AG09309 (cell line): ENCODE measurements around the gene HSBP1L1.

Source experiments
- DNase-seq: peaks from one replicate; pipeline ENCODE4 v3.0.0-alpha.2; 2010; ENCODE audit warnings: low read depth
- H3K4me3 ChIP-seq: 2 replicates; pipeline ENCODE4 v1.5.1; 2011; ENCODE audit warnings: mild to moderate bottlenecking, low read depth, low read length, moderate library complexity; ENCODE audit not compliant: control insufficient read depth
- CTCF ChIP-seq: IDR thresholded peaks from 2 replicates; pipeline ENCODE4 v1.5.1; 2011; ENCODE audit warnings: mild to moderate bottlenecking, low read depth, low read length, inconsistent platforms; ENCODE audit not compliant: insufficient read depth, control insufficient read depth; ENCODE audit errors: missing control alignments

The HSBP1L1 gene

GRCh38 chr18:79944746-79945117 is 19.7 kb upstream of the HSBP1L1 start:
- TF ChIP-seq CTCF, result no peak
- no peak for DNase-seq
- no peak overlapping the region for H3K4me3 ChIP-seq

- DNase-seq, result no peak
- no peak overlapping the region for H3K4me3 ChIP-seq
- no peak for TF ChIP-seq CTCF
Measured at GRCh38 chr18:79945118-79946042, 19.1 kb upstream of the HSBP1L1 start.

- H3K4me3 ChIP-seq, result no peak overlapping the region
- no peak for TF ChIP-seq CTCF
- DNase-seq, result no peak
Measured at GRCh38 chr18:79947054-79947755, 17.2 kb upstream of the HSBP1L1 start.

GRCh38 chr18:79947881-79948610 is 16.4 kb upstream of the HSBP1L1 start:
- no peak for DNase-seq

GRCh38 chr18:79948719-79949411 is 15.6 kb upstream of the HSBP1L1 start:
- no peak for DNase-seq
- no peak for TF ChIP-seq CTCF
- H3K4me3 ChIP-seq, result no peak overlapping the region

More at GRCh38 chr18:79947881-79948610, 16.4 kb upstream of the HSBP1L1 start:
- no peak overlapping the region for H3K4me3 ChIP-seq
- TF ChIP-seq CTCF, result no peak
